Amniotic stem cell (primary cell): ENCODE measurements around the gene SKAP2.

Source experiments
- DNase-seq: peaks from one replicate; lab custom pipeline; 2025; lab: John Stamatoyannopoulos, UW

Gene SKAP2

GRCh38 chr7:26864309-26865093 lies at the start of gene SKAP2:
Gene SKAP2, minus strand, starts transcription at chr7:26864590. Its CDS starts 161 bp downstream, at chr7:26864429.
- peak; percentile 98 for DNase-seq

GRCh38 chr7:26912933-26913536 lies 48.6 kb upstream of the SKAP2 start:
- DNase-seq, result no peak

- DNase-seq, result no peak
Observed at GRCh38 chr7:26912338-26912737, 47.9 kb upstream of the SKAP2 start.

GRCh38 chr7:26910221-26910620 lies 45.8 kb upstream of the SKAP2 start:
- DNase-seq, result no peak

GRCh38 chr7:26900251-26900650 lies 35.9 kb upstream of the SKAP2 start:
- DNase-seq, result no peak

- DNase-seq, result no peak
Observed at GRCh38 chr7:26899519-26899918, 35.1 kb upstream of the SKAP2 start.

GRCh38 chr7:26898891-26899290 lies 34.5 kb upstream of the SKAP2 start:
- DNase-seq, result no peak

- no peak for DNase-seq
Observed at GRCh38 chr7:26897928-26898327, 33.5 kb upstream of the SKAP2 start.

- no peak for DNase-seq
Observed at GRCh38 chr7:26891400-26892350, 27.3 kb upstream of the SKAP2 start.

GRCh38 chr7:26880852-26881251 lies 16.5 kb upstream of the SKAP2 start:
- no peak for DNase-seq

GRCh38 chr7:26879671-26880070 lies 15.3 kb upstream of the SKAP2 start:
- no peak for DNase-seq

GRCh38 chr7:26868841-26869495 lies 4.6 kb upstream of the SKAP2 start:
- DNase-seq, result no peak

- no peak for DNase-seq
Observed at GRCh38 chr7:26865094-26865388, 651 bp upstream of the SKAP2 start.

GRCh38 chr7:26863518-26864308 lies 677 bp downstream of the SKAP2 start:
- DNase-seq, result no peak

GRCh38 chr7:26862834-26863233 lies 1.6 kb downstream of the SKAP2 start:
- DNase-seq, result no peak

GRCh38 chr7:26861050-26861449 lies 3.3 kb downstream of the SKAP2 start:
- no peak for DNase-seq

- DNase-seq, result no peak
Observed at GRCh38 chr7:26860361-26860760, 4.0 kb downstream of the SKAP2 start.

- no peak for DNase-seq
Observed at GRCh38 chr7:26859720-26860119, 4.7 kb downstream of the SKAP2 start.

GRCh38 chr7:26858735-26859134 lies 5.7 kb downstream of the SKAP2 start:
- DNase-seq, result no peak

GRCh38 chr7:26858241-26858715 lies 6.1 kb downstream of the SKAP2 start:
- no peak for DNase-seq

- no peak for DNase-seq
Observed at GRCh38 chr7:26857506-26858240, 6.7 kb downstream of the SKAP2 start.
